CD4-positive, CD25-positive, alpha-beta regulatory T cell (primary cell): ENCODE data around the gene CTRB1. TPM values are rescaled to one million over a fixed set of nuclear protein-coding genes. Genes with fewer than 3 reads are reported as not detected.
"Not testable (repeated sequence)": the region's sequence is repeated elsewhere in the genome, so short reads cannot be mapped to it uniquely, and the experiment has no call there.

Experiments
- ATAC-seq, 2 donors: fragments of 150-1000 bp; cut with Tn5 transposase; one replicate each; pipeline ENCODE4 v1.10.0; 2021; ENCODE audit warnings: low read depth in 2 of 2, moderate number of reproducible peaks in 2 of 2, moderate library complexity in 1 of 2
- DNase-seq, 3 donors: peaks; one replicate each; pipeline versions ENCODE4 v3.0.0 to v3.0.0-alpha.2; 2012 to 2022; ENCODE audit warnings: mixed read lengths in 1 of 3
- H3K27ac ChIP-seq: one replicate; pipeline ENCODE4 v1.7.0; 2013; ENCODE audit warnings: mild to moderate bottlenecking, low read length; ENCODE audit not compliant: insufficient read depth, poor library complexity, severe bottlenecking
- H3K27me3 ChIP-seq: one replicate; pipeline ENCODE4 v1.7.0; 2013; ENCODE audit warnings: low read length; ENCODE audit not compliant: control insufficient read depth, insufficient read depth
- H3K36me3 ChIP-seq: one replicate; pipeline ENCODE4 v1.7.0; 2013; ENCODE audit warnings: mild to moderate bottlenecking, low read length, moderate library complexity; ENCODE audit not compliant: control insufficient read depth, insufficient read depth
- H3K4me1 ChIP-seq: 2 replicates; pipeline ENCODE4 v1.7.0; 2013; ENCODE audit warnings: mild to moderate bottlenecking, low read length; ENCODE audit not compliant: insufficient read depth, control insufficient read depth, poor library complexity, severe bottlenecking
- H3K4me3 ChIP-seq: one replicate; pipeline ENCODE4 v1.7.0; 2013; ENCODE audit warnings: low read depth, mild to moderate bottlenecking, low read length, moderate library complexity
- H3K9me3 ChIP-seq, 2 experiments: 1 replicate in 1 of 2; 2 replicates in 1 of 2; pipeline ENCODE4 v1.7.0; 2013; ENCODE audit warnings: low read length in 2 of 2, mild to moderate bottlenecking in 1 of 2, moderate library complexity in 1 of 2; ENCODE audit not compliant: control insufficient read depth in 2 of 2
- H3K27ac Mint-ChIP-seq, 3 donors: one replicate each; pipeline ENCODE4 v1.8.0; 2020 to 2022; ENCODE audit warnings: mild to moderate bottlenecking in 3 of 3, mixed read lengths in 3 of 3, moderate library complexity in 2 of 3
- H3K27me3 Mint-ChIP-seq: one replicate; pipeline ENCODE4 v1.8.0; 2022; ENCODE audit warnings: mild to moderate bottlenecking, mixed read lengths
- H3K36me3 Mint-ChIP-seq: one replicate; pipeline ENCODE4 v1.8.0; 2020; ENCODE audit warnings: mixed read lengths
- H3K4me1 Mint-ChIP-seq, 4 donors: one replicate each; pipeline ENCODE4 v1.8.0; 2020 to 2022; ENCODE audit warnings: mixed read lengths in 4 of 4, mild to moderate bottlenecking in 1 of 4
- H3K4me3 Mint-ChIP-seq, 4 donors: one replicate each; pipeline ENCODE4 v1.8.0; 2020 to 2022; ENCODE audit warnings: mild to moderate bottlenecking in 4 of 4, mixed read lengths in 4 of 4, moderate library complexity in 3 of 4
- H3K9me3 Mint-ChIP-seq, 7 donors: one replicate each; pipeline ENCODE4 v1.8.0; 2020 to 2022; ENCODE audit warnings: mixed read lengths in 7 of 7, mild to moderate bottlenecking in 3 of 7, moderate library complexity in 2 of 7
- polyA plus RNA-seq, 4 donors: library from polyadenylated mRNA; unstranded; fragments of 300-500 nt; fragmentation: Illumina TruSeq; gene quantifications; one replicate each; pipeline ENCODE4 v1.2.3, GENCODE V29; 2021
- total RNA-seq: library from RNA; stranded (reverse); gene quantifications from one replicate; pipeline ENCODE4 v1.2.3, GENCODE V29; 2022

The CTRB1 gene
- total and polyA plus RNA-seq, 5 donors from 2014 or later = not detected

DNA sequence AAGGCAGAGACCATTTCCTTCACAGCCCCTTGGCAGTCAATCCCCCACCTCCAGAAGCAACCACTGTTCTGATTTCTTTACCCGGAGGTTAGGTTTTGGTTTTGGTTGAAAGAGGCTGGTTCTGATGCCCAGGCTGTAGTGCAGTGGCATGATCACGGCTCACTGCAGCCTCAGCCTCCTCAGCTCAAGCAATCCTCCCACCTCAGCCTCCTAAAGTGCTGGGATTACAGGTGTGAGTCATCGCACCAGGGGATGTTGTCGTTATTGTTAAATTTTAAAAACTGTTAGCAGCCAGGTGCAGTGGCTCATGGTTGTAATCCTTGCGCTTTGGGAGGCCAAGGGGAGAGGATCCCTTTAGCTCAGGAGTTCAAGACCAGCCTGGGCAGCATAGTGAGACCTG is 8.8 kb upstream of the CTRB1 start:
- Histone ChIP-seq H3K27me3 (no peaks in the 10 kb centered on the region), H3K4me3 (no peak overlapping the region), H3K9me3 (no peaks in the 10 kb centered on the region), H3K4me1 (no peaks in the 10 kb centered on the region), H3K36me3 (no peaks in the 10 kb centered on the region), H3K27ac (no peak overlapping the region)
- no peak overlapping the region for H3K27ac Mint-ChIP-seq
- ATAC-seq (no peak), DNase-seq (no peak)
- no peaks in the 10 kb centered on the region for H3K27me3 Mint-ChIP-seq
- H3K4me1 Mint-ChIP-seq = no peaks in the 10 kb centered on the region
- no peak overlapping the region for H3K4me3 Mint-ChIP-seq
- no peaks in the 10 kb centered on the region for H3K9me3 Mint-ChIP-seq
- no peaks in the 10 kb centered on the region for H3K36me3 Mint-ChIP-seq

DNA sequence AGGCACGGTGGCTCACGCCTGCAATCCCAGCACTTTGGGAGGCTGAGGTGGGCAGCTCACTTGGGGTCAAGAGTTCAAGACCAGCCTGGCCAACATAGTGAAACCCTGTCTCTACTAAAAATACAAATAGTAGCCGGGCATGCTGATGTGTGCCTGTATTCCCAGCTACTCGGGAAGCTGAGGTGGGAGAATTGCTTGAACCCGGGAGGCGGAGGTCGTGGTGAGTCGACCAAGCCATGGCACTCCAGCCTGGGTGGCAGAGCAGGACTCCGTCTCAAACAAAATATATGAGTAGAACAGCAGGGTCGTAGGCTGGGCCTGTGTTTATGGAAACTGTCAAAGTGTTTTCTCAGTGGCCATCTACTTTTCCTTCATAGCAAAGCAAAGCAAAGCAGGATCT is 7.5 kb upstream of the CTRB1 start:
- not testable (repeated sequence) for H3K4me1 Mint-ChIP-seq, H3K4me1 ChIP-seq, H3K36me3 Mint-ChIP-seq, H3K4me3 ChIP-seq, H3K27me3 ChIP-seq, H3K27ac ChIP-seq, H3K36me3 ChIP-seq, H3K4me3 Mint-ChIP-seq, H3K27me3 Mint-ChIP-seq, H3K9me3 ChIP-seq, H3K9me3 Mint-ChIP-seq, H3K27ac Mint-ChIP-seq, DNase-seq, ATAC-seq

DNA sequence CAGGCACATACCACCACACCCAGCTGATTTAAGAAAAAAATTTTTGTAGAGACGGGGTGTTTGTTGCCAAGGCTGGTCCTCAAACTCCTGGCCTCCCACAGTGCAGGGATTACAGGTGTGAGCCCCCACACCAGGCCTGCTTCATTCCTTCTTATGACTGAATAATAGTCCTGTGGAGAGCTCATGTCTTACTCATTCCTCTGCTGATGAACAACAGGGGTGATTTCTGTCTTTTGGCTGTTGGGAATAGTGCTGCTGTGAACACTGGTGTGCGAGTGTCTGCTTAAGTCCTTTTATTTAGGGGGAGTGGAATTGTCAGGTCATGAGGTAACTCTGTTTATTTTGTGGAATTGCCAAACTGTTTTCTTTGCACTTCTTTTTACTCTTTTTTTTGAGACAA is 2.7 kb upstream of the CTRB1 start:
- Mint-ChIP-seq H3K4me3 (no peak overlapping the region), H3K27me3 (no peaks in the 10 kb centered on the region)
- DNase-seq = no peak

DNA sequence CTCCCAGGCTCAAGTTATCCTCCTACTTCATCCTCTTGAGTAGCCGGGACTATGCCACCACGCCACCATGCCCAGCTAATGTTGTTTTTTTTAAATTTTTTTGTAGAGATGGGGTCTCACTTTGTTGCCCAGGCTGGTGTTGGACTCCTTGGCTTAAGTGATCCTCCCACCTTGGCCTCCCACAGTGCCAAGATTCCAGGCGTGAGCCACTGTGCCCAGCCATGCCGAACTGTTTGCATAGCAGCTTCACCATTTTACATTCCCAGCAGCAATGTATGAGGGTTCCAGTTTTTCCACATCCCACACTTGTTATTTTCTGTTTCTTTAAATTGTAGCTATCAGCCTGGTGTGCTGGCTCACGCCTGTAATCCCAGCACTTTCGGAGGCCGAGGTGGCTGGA is 2.2 kb upstream of the CTRB1 start:
- Mint-ChIP-seq H3K9me3 (no peaks in the 10 kb centered on the region), H3K27me3 (no peaks in the 10 kb centered on the region), H3K27ac (peak overlapping the region in 1 of 3 donors; percentile 56), H3K4me1 (peaks cover 0 to 14% (median 5%) of the 10 kb centered on the region in 4 donors), H3K4me3 (no peak overlapping the region), H3K36me3 (no peaks in the 10 kb centered on the region)
- Histone ChIP-seq H3K4me1 (no peaks in the 10 kb centered on the region), H3K4me3 (no peak overlapping the region), H3K27ac (no peak overlapping the region), H3K27me3 (no peaks in the 10 kb centered on the region), H3K9me3 (no peaks in the 10 kb centered on the region), H3K36me3 (no peaks in the 10 kb centered on the region)
- DNase-seq = no peak
- no peak for ATAC-seq

More for the DNA sequence above, 2.7 kb upstream of the CTRB1 start:
- H3K27ac ChIP-seq = no peak overlapping the region
- H3K4me3 ChIP-seq = no peak overlapping the region
- no peaks in the 10 kb centered on the region for H3K9me3 Mint-ChIP-seq
- no peak for ATAC-seq
- no peaks in the 10 kb centered on the region for H3K4me1 ChIP-seq
- no peaks in the 10 kb centered on the region for H3K27me3 ChIP-seq
- H3K36me3 ChIP-seq = no peaks in the 10 kb centered on the region
- no peaks in the 10 kb centered on the region for H3K36me3 Mint-ChIP-seq
- H3K27ac Mint-ChIP-seq = no peak overlapping the region
- H3K4me1 Mint-ChIP-seq = peaks cover 0 to 14% (median 5%) of the 10 kb centered on the region in 4 donors
- H3K9me3 ChIP-seq = no peaks in the 10 kb centered on the region

DNA sequence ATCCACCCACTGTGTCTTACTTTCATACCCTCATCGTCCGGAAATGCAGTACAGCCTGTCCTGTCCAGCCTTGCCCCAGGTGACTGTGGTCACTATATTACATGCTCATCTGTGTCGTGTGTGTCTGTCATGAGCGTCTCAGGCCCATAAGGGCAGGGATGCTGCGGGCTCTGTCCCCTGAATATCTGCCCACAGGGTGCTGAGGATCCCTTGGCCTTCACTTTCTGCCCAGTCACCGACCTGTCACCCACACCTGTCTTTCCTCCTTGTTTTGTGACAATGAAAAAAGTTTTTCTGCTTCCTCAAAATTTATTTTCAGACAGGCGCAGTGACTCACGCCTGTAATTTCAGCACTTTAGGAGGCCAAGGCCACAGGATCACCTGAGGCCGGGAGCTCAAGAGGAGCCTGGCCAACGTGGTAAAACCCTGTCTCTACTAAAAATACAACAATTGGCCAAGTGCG is 1.4 kb upstream of the CTRB1 start:
- no peak overlapping the region for H3K4me3 ChIP-seq
- no peak overlapping the region for H3K27ac Mint-ChIP-seq
- H3K9me3 ChIP-seq = no peaks in the 10 kb centered on the region
- H3K4me1 Mint-ChIP-seq = peaks cover 0 to 18% (median 5%) of the 10 kb centered on the region in 4 donors
- H3K36me3 Mint-ChIP-seq = no peaks in the 10 kb centered on the region
- no peak overlapping the region for H3K27ac ChIP-seq
- no peaks in the 10 kb centered on the region for H3K4me1 ChIP-seq
- no peak overlapping the region for H3K4me3 Mint-ChIP-seq
- no peaks in the 10 kb centered on the region for H3K27me3 Mint-ChIP-seq
- DNase-seq (no peak), ATAC-seq (no peak)
- no peaks in the 10 kb centered on the region for H3K36me3 ChIP-seq
- H3K9me3 Mint-ChIP-seq = no peaks in the 10 kb centered on the region
- no peaks in the 10 kb centered on the region for H3K27me3 ChIP-seq

DNA sequence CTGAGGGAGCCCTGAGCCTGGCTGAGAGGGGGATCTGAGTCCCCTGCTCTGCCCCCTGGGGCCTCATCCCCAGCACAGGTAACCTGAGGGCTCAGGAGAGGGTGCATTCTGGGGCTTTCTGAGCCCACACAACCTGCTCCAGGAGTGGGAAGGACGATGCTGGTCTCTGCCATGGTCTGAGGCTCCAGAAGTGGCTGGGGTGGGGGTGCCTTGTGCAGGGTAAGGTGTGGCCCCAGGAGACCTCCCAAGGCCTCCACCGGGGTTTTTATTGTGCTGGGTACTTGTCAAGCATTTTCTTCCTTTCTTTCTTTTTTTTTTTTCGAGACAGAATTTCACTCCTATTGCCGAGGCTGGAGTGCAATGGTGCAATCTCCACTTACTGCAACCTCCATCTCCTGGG is 300 bp downstream of the CTRB1 start:
- Mint-ChIP-seq H3K36me3 (no peaks in the 10 kb centered on the region), H3K27me3 (no peaks in the 10 kb centered on the region), H3K9me3 (no peaks in the 10 kb centered on the region), H3K27ac (peak overlapping the region; percentile 79 to 97 (median 94)), H3K4me1 (peaks cover 0 to 19% (median 5%) of the 10 kb centered on the region in 4 donors), H3K4me3 (no peak overlapping the region)
- no peak overlapping the region for H3K4me3 ChIP-seq
- ATAC-seq (no peak), DNase-seq (no peak)
- H3K36me3 ChIP-seq = no peaks in the 10 kb centered on the region
- no peaks in the 10 kb centered on the region for H3K27me3 ChIP-seq
- H3K9me3 ChIP-seq = no peaks in the 10 kb centered on the region
- no peaks in the 10 kb centered on the region for H3K4me1 ChIP-seq
- H3K27ac ChIP-seq = peak overlapping the region; percentile 42

DNA sequence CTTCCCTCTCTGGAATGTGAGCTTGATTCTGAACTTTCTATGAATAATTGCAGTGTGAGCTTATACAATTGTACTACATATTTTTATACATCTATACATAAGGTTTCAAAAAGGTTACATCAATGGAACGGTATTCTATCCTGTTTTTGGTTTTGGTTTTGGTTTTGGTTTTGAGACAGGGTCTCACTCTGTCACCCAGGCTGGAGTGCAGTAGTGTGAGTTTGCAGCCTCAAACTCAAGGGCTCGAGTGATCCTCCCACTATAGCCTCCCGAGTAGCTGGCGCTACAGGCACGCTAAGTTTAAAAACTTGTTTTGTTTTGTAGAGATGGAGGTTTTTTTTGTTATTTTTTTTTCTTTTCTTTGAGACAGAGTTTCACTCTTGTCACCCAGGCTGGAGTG is 1.1 kb downstream of the CTRB1 start:
- Mint-ChIP-seq H3K9me3 (no peaks in the 10 kb centered on the region), H3K27ac (peak overlapping the region; percentile 94 to 98 (median 97)), H3K27me3 (no peaks in the 10 kb centered on the region), H3K36me3 (no peaks in the 10 kb centered on the region), H3K4me3 (peak overlapping the region; percentile 67 to 91 (median 90)), H3K4me1 (peaks cover 0 to 19% (median 5%) of the 10 kb centered on the region in 4 donors)
- DNase-seq (peak in 2 of 3 donors; percentile 37 to 75), ATAC-seq (peak; percentile 66 to 74)
- Histone ChIP-seq H3K4me3 (peak overlapping the region; percentile 87), H3K9me3 (no peaks in the 10 kb centered on the region), H3K27ac (peak overlapping the region; percentile 42), H3K4me1 (no peaks in the 10 kb centered on the region), H3K27me3 (no peaks in the 10 kb centered on the region), H3K36me3 (no peaks in the 10 kb centered on the region)

DNA sequence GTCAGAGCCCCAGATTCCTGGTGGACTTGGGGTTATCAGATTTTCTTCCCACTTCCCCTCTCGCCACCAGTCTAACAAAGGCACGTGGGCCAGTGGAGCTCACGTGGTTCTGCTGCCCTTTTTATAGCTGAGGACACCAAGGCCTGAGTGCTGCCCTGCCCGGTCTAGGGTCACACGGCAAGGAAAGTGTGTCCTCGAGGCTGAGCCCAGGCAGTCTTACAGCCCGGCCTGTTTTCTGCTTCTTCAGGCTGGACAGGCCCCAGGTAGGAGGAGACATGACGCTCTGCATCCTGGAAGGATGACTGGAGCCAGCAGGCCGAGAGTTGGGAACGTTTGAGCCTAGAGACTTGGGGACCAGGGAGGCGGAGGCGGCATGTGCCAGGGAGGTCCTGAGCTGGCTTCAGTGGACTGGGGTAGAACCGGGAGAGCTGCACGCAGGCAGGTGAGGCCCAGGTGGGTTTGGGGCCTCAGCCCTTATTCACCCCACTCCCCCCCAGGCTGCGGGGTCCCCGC is 3.5 kb downstream of the CTRB1 start:
- Mint-ChIP-seq H3K9me3 (no peaks in the 10 kb centered on the region), H3K4me1 (peaks cover 0 to 19% (median 5%) of the 10 kb centered on the region in 4 donors), H3K27ac (peak overlapping the region in 2 of 3 donors; percentile 67), H3K27me3 (no peaks in the 10 kb centered on the region), H3K4me3 (no peak overlapping the region), H3K36me3 (no peaks in the 10 kb centered on the region)
- Histone ChIP-seq H3K36me3 (no peaks in the 10 kb centered on the region), H3K27ac (no peak overlapping the region), H3K9me3 (no peaks in the 10 kb centered on the region), H3K27me3 (no peaks in the 10 kb centered on the region), H3K4me3 (no peak overlapping the region), H3K4me1 (no peaks in the 10 kb centered on the region)
- ATAC-seq (no peak), DNase-seq (no peak)
